HepG2 (cell line): ENCODE results near the gene PLOD3.

Experiments
- CEBPB ChIP-seq: IDR thresholded peaks from 2 replicates; pipeline ENCODE4 v1.6.1; 2011; ENCODE audit warnings: low read depth, low read length, improper control_type of control experiment, borderline replicate concordance
- POLR2AphosphoS5 ChIP-seq: IDR thresholded peaks from 2 replicates; pipeline ENCODE4 v1.6.1; 2012; ENCODE audit warnings: low read depth, low read length
- RFX1 ChIP-seq: fragments of 450-650 bp; IDR thresholded peaks from 2 replicates; pipeline ENCODE4 v1.6.1; 2017
- TAF1 ChIP-seq: sonication (generic); formaldehyde crosslinking; IDR thresholded peaks from 2 replicates; pipeline ENCODE4 v1.4.0; 2020; ENCODE audit warnings: missing genetic modification reagents
- TF ChIP-seq, protein P1 (sequence below), 2 experiments: IDR thresholded peaks; 2 replicates each; pipeline ENCODE4 v1.6.1; 2011 to 2012; ENCODE audit warnings: low read length in 2 of 2, borderline replicate concordance in 1 of 2, low read depth in 1 of 2, mild to moderate bottlenecking in 1 of 2, moderate library complexity in 1 of 2

DNA sequence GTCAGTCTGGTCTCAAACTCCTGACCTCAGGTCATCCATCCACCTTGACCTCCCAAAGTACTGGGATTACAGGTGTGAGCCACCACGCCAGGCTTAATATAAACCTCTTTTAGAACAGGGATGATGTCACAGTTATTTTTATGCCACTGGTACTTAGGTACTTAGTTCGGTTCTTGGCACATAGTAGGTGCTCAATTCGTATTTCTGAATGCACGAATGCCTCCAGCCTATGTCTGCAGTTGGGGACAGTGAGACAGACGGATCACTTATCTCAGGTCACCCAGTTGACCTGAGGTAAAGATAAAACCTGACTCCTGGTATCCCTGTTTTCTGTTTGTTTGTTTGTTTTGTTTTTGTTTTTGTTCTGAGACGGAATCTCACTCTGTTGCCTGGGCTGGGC, 31.2 kb downstream of the PLOD3 start:
- no peak for TF ChIP-seq RFX1
- TF ChIP-seq, protein P1, sequence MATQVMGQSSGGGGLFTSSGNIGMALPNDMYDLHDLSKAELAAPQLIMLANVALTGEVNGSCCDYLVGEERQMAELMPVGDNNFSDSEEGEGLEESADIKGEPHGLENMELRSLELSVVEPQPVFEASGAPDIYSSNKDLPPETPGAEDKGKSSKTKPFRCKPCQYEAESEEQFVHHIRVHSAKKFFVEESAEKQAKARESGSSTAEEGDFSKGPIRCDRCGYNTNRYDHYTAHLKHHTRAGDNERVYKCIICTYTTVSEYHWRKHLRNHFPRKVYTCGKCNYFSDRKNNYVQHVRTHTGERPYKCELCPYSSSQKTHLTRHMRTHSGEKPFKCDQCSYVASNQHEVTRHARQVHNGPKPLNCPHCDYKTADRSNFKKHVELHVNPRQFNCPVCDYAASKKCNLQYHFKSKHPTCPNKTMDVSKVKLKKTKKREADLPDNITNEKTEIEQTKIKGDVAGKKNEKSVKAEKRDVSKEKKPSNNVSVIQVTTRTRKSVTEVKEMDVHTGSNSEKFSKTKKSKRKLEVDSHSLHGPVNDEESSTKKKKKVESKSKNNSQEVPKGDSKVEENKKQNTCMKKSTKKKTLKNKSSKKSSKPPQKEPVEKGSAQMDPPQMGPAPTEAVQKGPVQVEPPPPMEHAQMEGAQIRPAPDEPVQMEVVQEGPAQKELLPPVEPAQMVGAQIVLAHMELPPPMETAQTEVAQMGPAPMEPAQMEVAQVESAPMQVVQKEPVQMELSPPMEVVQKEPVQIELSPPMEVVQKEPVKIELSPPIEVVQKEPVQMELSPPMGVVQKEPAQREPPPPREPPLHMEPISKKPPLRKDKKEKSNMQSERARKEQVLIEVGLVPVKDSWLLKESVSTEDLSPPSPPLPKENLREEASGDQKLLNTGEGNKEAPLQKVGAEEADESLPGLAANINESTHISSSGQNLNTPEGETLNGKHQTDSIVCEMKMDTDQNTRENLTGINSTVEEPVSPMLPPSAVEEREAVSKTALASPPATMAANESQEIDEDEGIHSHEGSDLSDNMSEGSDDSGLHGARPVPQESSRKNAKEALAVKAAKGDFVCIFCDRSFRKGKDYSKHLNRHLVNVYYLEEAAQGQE (IDR thresholded peaks at IDR 0.05; ENCODE audit: borderline replicate concordance in 1 of 2, low read depth in 1 of 2, low read length in 2 of 2) = no peak
- TF ChIP-seq CEBPB = no peak
- no peak for TF ChIP-seq TAF1 (CRISPR knock-in tag)
- TF ChIP-seq POLR2AphosphoS5 = no peak
